GM12801 (cell line): ENCODE measurements around the gene SERP2.

Experiments used
- TF ChIP-seq, protein P1 (sequence below): IDR thresholded peaks from one replicate; pipeline ENCODE4 v1.5.1; 2011; ENCODE audit warnings: control low read depth; ENCODE audit not compliant: insufficient read length; ENCODE audit errors: extremely low read depth

Gene SERP2

GRCh38 chr13:44373601-44374347 is at the start of gene SERP2:
Gene SERP2, plus strand, starts transcription at chr13:44373824. Its CDS starts 202 bp downstream, at chr13:44374026.
- TF ChIP-seq, protein P1, sequence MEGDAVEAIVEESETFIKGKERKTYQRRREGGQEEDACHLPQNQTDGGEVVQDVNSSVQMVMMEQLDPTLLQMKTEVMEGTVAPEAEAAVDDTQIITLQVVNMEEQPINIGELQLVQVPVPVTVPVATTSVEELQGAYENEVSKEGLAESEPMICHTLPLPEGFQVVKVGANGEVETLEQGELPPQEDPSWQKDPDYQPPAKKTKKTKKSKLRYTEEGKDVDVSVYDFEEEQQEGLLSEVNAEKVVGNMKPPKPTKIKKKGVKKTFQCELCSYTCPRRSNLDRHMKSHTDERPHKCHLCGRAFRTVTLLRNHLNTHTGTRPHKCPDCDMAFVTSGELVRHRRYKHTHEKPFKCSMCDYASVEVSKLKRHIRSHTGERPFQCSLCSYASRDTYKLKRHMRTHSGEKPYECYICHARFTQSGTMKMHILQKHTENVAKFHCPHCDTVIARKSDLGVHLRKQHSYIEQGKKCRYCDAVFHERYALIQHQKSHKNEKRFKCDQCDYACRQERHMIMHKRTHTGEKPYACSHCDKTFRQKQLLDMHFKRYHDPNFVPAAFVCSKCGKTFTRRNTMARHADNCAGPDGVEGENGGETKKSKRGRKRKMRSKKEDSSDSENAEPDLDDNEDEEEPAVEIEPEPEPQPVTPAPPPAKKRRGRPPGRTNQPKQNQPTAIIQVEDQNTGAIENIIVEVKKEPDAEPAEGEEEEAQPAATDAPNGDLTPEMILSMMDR, result no peak

DNA sequence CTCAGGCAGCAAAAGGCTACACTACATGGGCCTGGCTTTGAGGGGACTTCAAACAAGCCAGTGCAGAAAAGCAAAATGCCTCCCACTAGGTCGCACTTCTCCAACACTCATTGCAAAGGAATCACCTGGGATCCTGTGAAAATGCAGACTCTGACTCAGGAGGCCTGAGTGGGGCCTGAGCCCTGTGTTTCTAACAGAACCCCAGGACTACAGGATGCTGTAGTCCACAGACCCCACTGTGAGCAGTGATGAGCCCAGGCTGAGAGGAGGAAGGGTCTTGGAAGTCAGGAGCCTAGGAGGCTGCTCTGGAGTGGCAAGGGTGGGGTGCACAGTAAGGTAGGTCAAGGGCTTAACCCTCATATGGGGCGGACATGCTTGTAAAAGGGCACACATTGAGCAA is 46.7 kb upstream of the SERP2 start:
- TF ChIP-seq, protein P1, result no peak

DNA sequence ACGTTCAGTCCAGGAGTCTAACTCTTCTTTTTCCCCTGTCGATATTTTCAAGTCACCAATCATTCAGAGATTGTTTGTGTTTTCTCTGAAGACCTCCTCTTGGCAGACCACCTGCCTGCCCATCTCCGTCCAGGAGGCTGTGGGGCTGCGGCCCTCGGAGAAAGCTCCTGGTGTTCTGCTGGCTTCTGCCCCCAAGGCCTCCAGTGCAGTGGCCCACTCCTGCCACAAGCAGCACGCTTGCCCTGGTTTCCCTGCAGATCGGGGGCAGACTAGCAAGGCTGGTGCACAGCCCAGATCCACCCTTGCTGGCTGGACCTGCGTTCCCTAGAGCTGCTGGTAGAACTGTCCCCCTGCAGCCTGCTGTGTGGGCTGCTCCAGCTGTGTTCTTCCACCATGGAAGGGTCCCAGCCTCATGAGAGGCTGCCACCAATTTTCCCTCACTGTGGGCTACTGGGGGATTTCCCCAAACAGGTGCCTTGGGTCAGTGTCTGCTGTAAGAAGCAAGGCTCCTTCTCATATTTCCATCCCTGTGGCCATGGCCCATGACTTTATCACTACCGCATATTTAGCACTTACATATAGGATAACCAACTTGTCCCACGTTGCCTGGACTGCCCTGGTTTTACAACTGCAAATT is 43.6 kb upstream of the SERP2 start:
- TF ChIP-seq, protein P1, result no peak

DNA sequence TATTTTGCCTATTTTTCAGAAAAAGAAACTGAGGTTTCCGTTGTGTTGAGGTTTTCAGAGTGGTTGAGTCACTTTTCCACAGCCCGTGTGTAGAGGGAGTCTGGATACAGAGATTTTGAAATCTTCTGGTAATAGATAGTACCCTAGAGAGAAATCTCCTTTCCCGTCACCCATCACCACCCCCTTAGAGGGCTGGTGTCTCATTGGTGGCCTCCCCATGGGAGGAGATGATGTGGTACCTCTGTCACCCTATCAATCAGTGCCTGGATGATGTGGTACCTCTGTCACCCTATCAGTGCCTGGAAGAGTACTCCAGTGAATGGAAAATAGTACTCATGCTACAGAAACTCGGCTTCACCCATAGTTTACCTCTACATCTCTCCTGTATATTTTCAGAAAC is 42.2 kb upstream of the SERP2 start:
- TF ChIP-seq, protein P1, result no peak

GRCh38 chr13:44331912-44332851 is 41.4 kb upstream of the SERP2 start:
- TF ChIP-seq, protein P1, result no peak

DNA sequence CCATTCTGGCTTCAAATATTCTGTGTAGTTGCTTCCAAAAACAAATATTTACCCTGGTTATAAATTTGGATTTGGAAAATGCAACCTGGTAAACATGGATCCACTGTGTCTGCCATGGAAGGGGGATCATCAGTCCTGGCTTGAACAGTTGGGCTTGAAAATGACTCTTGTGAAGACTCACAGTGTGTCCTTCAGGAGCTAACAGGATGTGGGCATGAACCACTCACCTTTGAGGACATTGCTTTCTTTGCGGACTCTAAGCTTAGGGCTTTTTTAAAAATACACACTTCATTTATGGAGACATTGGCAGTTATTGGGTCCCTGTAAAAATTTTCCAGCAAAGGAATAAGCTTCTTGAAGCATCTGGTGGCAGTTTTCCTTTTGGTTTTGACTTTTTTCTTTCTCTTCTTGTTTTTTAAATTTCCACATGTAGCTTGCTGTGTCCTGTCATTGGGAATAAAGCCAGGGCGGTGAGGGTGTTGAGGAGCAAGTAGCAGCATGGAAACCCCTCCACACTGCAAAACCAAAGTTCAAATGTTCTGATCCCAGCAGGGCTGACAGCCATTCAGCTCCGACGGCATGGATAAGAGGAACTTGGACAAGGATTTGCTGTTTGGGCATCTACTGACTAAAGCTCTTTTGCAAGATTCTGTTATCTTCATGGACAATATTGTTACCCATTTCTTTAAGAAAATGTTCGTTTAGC is 39.5 kb upstream of the SERP2 start:
- TF ChIP-seq, protein P1, result no peak
